ENCODE results near the gene COL4A4.

DNA sequence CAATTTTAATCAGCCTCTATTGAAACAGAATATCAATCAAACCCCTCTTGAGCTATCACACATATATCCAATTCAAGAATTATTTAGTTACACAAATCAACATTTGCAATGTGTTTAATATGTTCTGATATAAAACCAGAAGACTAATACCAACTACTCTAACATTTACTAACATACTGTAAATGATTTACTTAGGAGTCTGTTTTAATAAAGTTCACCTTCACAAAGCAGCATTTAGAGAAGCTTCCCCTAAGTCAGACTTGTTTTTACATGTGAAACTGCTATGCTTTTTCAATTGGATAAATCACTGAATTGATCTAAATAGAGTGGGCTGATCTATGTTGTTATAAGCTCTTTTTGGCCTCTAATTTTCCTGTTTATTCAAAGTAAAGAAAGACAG, 18.8 kb upstream of the COL4A4 start:
- TF ChIP-seq CTCF (tag by site-specific recombination; IDR thresholded peaks at IDR 0.05): no peak
- TF ChIP-seq ZEB2 (tag by site-specific recombination; IDR thresholded peaks at IDR 0.05): no peak
- TF ChIP-seq YY1 (tag by site-specific recombination; IDR thresholded peaks at IDR 0.05): no peak
- TF ChIP-seq, protein P1, sequence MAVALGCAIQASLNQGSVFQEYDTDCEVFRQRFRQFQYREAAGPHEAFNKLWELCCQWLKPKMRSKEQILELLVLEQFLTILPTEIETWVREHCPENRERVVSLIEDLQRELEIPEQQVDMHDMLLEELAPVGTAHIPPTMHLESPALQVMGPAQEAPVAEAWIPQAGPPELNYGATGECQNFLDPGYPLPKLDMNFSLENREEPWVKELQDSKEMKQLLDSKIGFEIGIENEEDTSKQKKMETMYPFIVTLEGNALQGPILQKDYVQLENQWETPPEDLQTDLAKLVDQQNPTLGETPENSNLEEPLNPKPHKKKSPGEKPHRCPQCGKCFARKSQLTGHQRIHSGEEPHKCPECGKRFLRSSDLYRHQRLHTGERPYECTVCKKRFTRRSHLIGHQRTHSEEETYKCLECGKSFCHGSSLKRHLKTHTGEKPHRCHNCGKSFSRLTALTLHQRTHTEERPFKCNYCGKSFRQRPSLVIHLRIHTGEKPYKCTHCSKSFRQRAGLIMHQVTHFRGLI (tag by site-specific recombination; IDR thresholded peaks at IDR 0.05): no peak
- TF ChIP-seq ZNF302 (tag by site-specific recombination; IDR thresholded peaks at IDR 0.05; ENCODE audit: low read depth): no peak
- TF ChIP-seq, protein P2, sequence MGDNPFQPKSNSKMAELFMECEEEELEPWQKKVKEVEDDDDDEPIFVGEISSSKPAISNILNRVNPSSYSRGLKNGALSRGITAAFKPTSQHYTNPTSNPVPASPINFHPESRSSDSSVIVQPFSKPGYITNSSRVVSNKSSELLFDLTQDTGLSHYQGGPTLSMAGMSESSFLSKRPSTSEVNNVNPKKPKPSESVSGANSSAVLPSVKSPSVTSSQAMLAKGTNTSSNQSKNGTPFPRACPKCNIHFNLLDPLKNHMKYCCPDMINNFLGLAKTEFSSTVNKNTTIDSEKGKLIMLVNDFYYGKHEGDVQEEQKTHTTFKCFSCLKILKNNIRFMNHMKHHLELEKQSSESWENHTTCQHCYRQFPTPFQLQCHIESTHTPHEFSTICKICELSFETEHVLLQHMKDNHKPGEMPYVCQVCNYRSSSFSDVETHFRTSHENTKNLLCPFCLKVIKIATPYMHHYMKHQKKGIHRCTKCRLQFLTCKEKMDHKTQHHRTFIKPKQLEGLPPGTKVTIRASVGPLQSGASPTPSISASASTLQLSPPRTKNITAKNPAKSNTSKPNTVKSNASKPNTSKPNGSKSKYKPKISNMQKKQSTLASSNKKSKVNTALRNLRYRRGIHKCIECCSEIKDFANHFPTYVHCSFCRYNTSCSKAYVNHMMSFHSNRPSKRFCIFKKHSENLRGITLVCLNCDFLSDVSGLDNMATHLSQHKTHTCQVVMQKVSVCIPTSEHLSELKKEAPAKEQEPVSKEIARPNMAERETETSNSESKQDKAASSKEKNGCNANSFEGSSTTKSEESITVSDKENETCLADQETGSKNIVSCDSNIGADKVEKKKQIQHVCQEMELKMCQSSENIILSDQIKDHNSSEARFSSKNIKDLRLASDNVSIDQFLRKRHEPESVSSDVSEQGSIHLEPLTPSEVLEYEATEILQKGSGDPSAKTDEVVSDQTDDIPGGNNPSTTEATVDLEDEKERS (tag by site-specific recombination; IDR thresholded peaks at IDR 0.05): no peak
- TF ChIP-seq ZNF623 (tag by site-specific recombination; IDR thresholded peaks at IDR 0.05): no peak
- no peak for TF ChIP-seq ZBTB7A (tag by site-specific recombination; IDR thresholded peaks at IDR 0.05; ENCODE audit: low read depth)
- TF ChIP-seq ZNF416 (tag by site-specific recombination; IDR thresholded peaks at IDR 0.05): no peak
- no peak for TF ChIP-seq ZNF423 (tag by site-specific recombination; IDR thresholded peaks at IDR 0.05)
- no peak for TF ChIP-seq ZBTB8A (tag by site-specific recombination; IDR thresholded peaks at IDR 0.05)
- TF ChIP-seq OSR2 (tag by site-specific recombination; IDR thresholded peaks at IDR 0.05): no peak

All from HEK293 (cell line).